SK-N-SH (cell line): ENCODE results near the gene KCNQ2. TPM values are rescaled to one million over a fixed set of nuclear protein-coding genes. Genes with fewer than 3 reads are reported as not detected.

Experiments
- CTCF ChIA-PET: fragments of 300-600, 350-600 bp; formaldehyde crosslinking; extraction: SDS; loops from one replicate; lab custom pipeline; 2021; lab: Yijun Ruan, JAX
- POLR2A ChIA-PET: fragments of 350-600 bp; sonication (Branson Sonifier 250); formaldehyde crosslinking; extraction: SDS; loops from one replicate; lab custom pipeline; 2020; ENCODE audit warnings: antibody characterized with exemption, inconsistent platforms; lab: Yijun Ruan, JAX
- DNase-seq: peaks from one replicate; pipeline ENCODE4 v3.0.0; 2012
- H2AFZ ChIP-seq: fragments of 200-600 bp; sonication (generic); 2 replicates; pipeline ENCODE4 v1.8.1; 2016; ENCODE audit warnings: antibody characterized with exemption, mild to moderate bottlenecking, low read depth
- H3F3A ChIP-seq: fragments of 200-600 bp; sonication (generic); replicated peaks from 2 replicates; pipeline ENCODE3; 2016; ENCODE audit warnings: antibody characterized with exemption, mild to moderate bottlenecking; ENCODE audit not compliant: insufficient read depth
- H3K27ac ChIP-seq, 2 experiments: fragments of 200-500 bp in 1 of 2; fragments of 200-600 bp in 1 of 2; sonication (Bioruptor generic) in 1 of 2; sonication (generic), shearing (Covaris generic) in 1 of 2; 2 replicates each; pipeline versions ENCODE4 v1.5.1 to v1.6.1; 2014 to 2016; ENCODE audit warnings: low read depth in 2 of 2, inconsistent platforms in 1 of 2, low read length in 1 of 2, mild to moderate bottlenecking in 1 of 2, mixed read lengths in 1 of 2
- H3K27me3 ChIP-seq: fragments of 200-600 bp; sonication (generic), shearing (Covaris generic); 2 replicates; pipeline ENCODE4 v1.6.1; 2016; ENCODE audit warnings: mixed run types; ENCODE audit not compliant: insufficient read depth
- H3K36me3 ChIP-seq, 2 experiments: fragments of 200-500 bp in 1 of 2; fragments of 200-600 bp in 1 of 2; sonication (Bioruptor generic) in 1 of 2; sonication (generic) in 1 of 2; replicated peaks in 1 of 2; 2 replicates each; pipeline versions ENCODE3 to v1.5.1; 2014 to 2016; ENCODE audit warnings: low read length in 1 of 2, mild to moderate bottlenecking in 1 of 2; ENCODE audit not compliant: insufficient read depth in 2 of 2, control insufficient read depth in 1 of 2
- H3K4me1 ChIP-seq, 2 experiments: fragments of 200-500 bp in 1 of 2; fragments of 200-600 bp in 1 of 2; sonication (Bioruptor generic) in 1 of 2; sonication (generic), shearing (Covaris generic) in 1 of 2; 2 replicates each; pipeline versions ENCODE4 v1.5.1 to v1.6.1; 2014 to 2016; ENCODE audit warnings: low read depth in 1 of 2, low read length in 1 of 2, mixed run types in 1 of 2; ENCODE audit not compliant: insufficient read depth in 2 of 2, control insufficient read depth in 1 of 2
- H3K4me2 ChIP-seq: fragments of 200-600 bp; sonication (generic), shearing (Covaris generic); 2 replicates; pipeline ENCODE4 v1.6.1; 2017; ENCODE audit warnings: mixed run types
- H3K4me3 ChIP-seq, 2 experiments: fragments of 200-500 bp in 1 of 2; fragments of 200-600 bp in 1 of 2; sonication (Bioruptor generic) in 1 of 2; sonication (generic), shearing (Covaris generic) in 1 of 2; 2 replicates each; pipeline versions ENCODE4 v1.5.1 to v1.8.1; 2014 to 2016; ENCODE audit warnings: low read depth in 2 of 2, inconsistent platforms in 1 of 2, low read length in 1 of 2, mild to moderate bottlenecking in 1 of 2, mixed read lengths in 1 of 2, moderate library complexity in 1 of 2
- H3K79me2 ChIP-seq: fragments of 200-600 bp; sonication (generic); 2 replicates; pipeline ENCODE4 v1.8.1; 2017; ENCODE audit warnings: mild to moderate bottlenecking; ENCODE audit not compliant: insufficient read depth
- H3K9ac ChIP-seq: fragments of 200-600 bp; sonication (generic); 2 replicates; pipeline ENCODE4 v1.6.1; 2017; ENCODE audit warnings: mixed run types
- H3K9me2 ChIP-seq: fragments of 200-600 bp; sonication (generic); 2 replicates; pipeline ENCODE4 v1.6.1; 2017; ENCODE audit warnings: mixed run types
- H3K9me3 ChIP-seq: fragments of 200-600 bp; sonication (generic); 2 replicates; pipeline ENCODE4 v1.6.1; 2017; ENCODE audit warnings: mixed run types, mild to moderate bottlenecking, moderate library complexity
- H4K20me1 ChIP-seq: fragments of 200-600 bp; sonication (generic); 2 replicates; pipeline ENCODE4 v1.6.1; 2017; ENCODE audit warnings: mild to moderate bottlenecking, mixed run types; ENCODE audit not compliant: insufficient read depth
- CHD2 ChIP-seq: fragments of 150-350 bp; IDR thresholded peaks from 2 replicates; pipeline ENCODE4 v1.6.1; 2018; ENCODE audit warnings: low read length; ENCODE audit not compliant: partially characterized antibody
- CTCF ChIP-seq: fragments of 200-600 bp; sonication (generic); IDR thresholded peaks from 2 replicates; pipeline ENCODE4 v1.6.1; 2017; ENCODE audit warnings: antibody characterized with exemption, mild to moderate bottlenecking, moderate library complexity
- EP300 ChIP-seq, 2 experiments: IDR thresholded peaks; 2 replicates each; pipeline versions ENCODE4 v1.4.0 to v1.6.1; 2012; ENCODE audit warnings: borderline replicate concordance in 1 of 2, low read depth in 1 of 2, low read length in 1 of 2
- EZH2phosphoT487 ChIP-seq: fragments of 200-600 bp; sonication (generic); IDR thresholded peaks from 2 replicates; pipeline ENCODE4 v1.6.1; 2017; ENCODE audit warnings: low read depth, mixed run types, mild to moderate bottlenecking, antibody characterized with exemption, moderate library complexity, borderline replicate concordance
- FOXJ3 ChIP-seq: sonication (generic); formaldehyde crosslinking; IDR thresholded peaks from 2 replicates; pipeline ENCODE4 v1.5.1; 2020; ENCODE audit warnings: mild to moderate bottlenecking, missing genetic modification reagents
- FOXM1 ChIP-seq: IDR thresholded peaks from 2 replicates; pipeline ENCODE4 v1.4.0; 2012; ENCODE audit warnings: low read depth, mild to moderate bottlenecking
- GATA2 ChIP-seq: sonication (generic); formaldehyde crosslinking; IDR thresholded peaks from 2 replicates; pipeline ENCODE4 v1.5.0; 2020; ENCODE audit warnings: mild to moderate bottlenecking, missing genetic modification reagents
- IRF3 ChIP-seq: fragments of 150-350 bp; IDR thresholded peaks from 2 replicates; pipeline ENCODE4 v1.6.1; 2016; ENCODE audit warnings: mild to moderate bottlenecking, low read depth, low read length
- JUND ChIP-seq: IDR thresholded peaks from 2 replicates; pipeline ENCODE4 v1.4.0; 2012
- NFIC ChIP-seq: IDR thresholded peaks from 2 replicates; pipeline ENCODE4 v1.4.0; 2012; ENCODE audit warnings: borderline replicate concordance
- POLR2AphosphoS5 ChIP-seq: IDR thresholded peaks from 2 replicates; pipeline ENCODE4 v1.6.1; 2012; ENCODE audit warnings: low read depth, low read length
- RAD21 ChIP-seq: IDR thresholded peaks from 2 replicates; pipeline ENCODE4 v1.6.1; 2012; ENCODE audit warnings: mild to moderate bottlenecking, low read length
- REST ChIP-seq: IDR thresholded peaks from 2 replicates; pipeline ENCODE4 v1.6.1; 2012; ENCODE audit warnings: mild to moderate bottlenecking, low read depth, low read length, moderate library complexity
- RXRA ChIP-seq: IDR thresholded peaks from 2 replicates; pipeline ENCODE4 v1.4.0; 2012; ENCODE audit warnings: low read depth, mild to moderate bottlenecking, borderline replicate concordance
- SIN3A ChIP-seq: IDR thresholded peaks from 2 replicates; pipeline ENCODE4 v1.6.1; 2012; ENCODE audit warnings: low read depth, mild to moderate bottlenecking, low read length, moderate library complexity, borderline replicate concordance
- SMC3 ChIP-seq: IDR thresholded peaks from 2 replicates; pipeline ENCODE4 v1.6.1; 2012; ENCODE audit warnings: low read depth, low read length, improper control_type of control experiment
- TAF1 ChIP-seq: IDR thresholded peaks from 2 replicates; pipeline ENCODE4 v1.6.1; 2012; ENCODE audit warnings: low read depth, mild to moderate bottlenecking, low read length, moderate library complexity, borderline replicate concordance
- TCF12 ChIP-seq: IDR thresholded peaks from 2 replicates; pipeline ENCODE4 v1.4.0; 2012
- USF1 ChIP-seq: IDR thresholded peaks from 2 replicates; pipeline ENCODE4 v1.4.0; 2012; ENCODE audit warnings: low read depth, borderline replicate concordance
- USF2 ChIP-seq: fragments of 150-350 bp; IDR thresholded peaks from 2 replicates; pipeline ENCODE4 v1.6.1; 2017; ENCODE audit warnings: antibody characterized with exemption, low read length, low read depth, borderline replicate concordance
- ZBTB33 ChIP-seq: IDR thresholded peaks from 2 replicates; pipeline ENCODE4 v1.4.0; 2012; ENCODE audit warnings: low read depth, borderline replicate concordance
- WGBS: methylation state at CpG from one replicate; pipeline ENCODE4 v1.1.6; 2017; ENCODE audit warnings: low lambda C conversion rate; 5-methylcytosine and 5-hydroxymethylcytosine counted together
- polyA plus RNA-seq, 3 experiments: library from polyadenylated mRNA; depleted of rRNA; stranded (reverse); fragments of >200 nt; gene quantifications; 2 replicates each; pipeline ENCODE4 v1.2.3, GENCODE V29; 2012

Gene KCNQ2
- polyA plus RNA-seq, 1 of the 3 experiments (the other 2 are of a cell fraction): 3.9 TPM

GRCh38 chr20:63409066-63409833, 63.2 kb downstream of the KCNQ2 start (continued):
- TF ChIP-seq IRF3: no peak

GRCh38 chr20:63408684-63409046, 63.8 kb downstream of the KCNQ2 start:
- TF ChIP-seq POLR2AphosphoS5: no peak
- TF ChIP-seq REST: no peak
- no peak for TF ChIP-seq CTCF
- TF ChIP-seq FOXJ3 (CRISPR knock-in tag): no peak
- TF ChIP-seq SIN3A: no peak
- TF ChIP-seq ZBTB33: no peak
- TF ChIP-seq EZH2phosphoT487: no peak
- no peak for TF ChIP-seq JUND
- no peak for TF ChIP-seq FOXM1
- no peak for TF ChIP-seq USF2
- no peak for TF ChIP-seq SMC3
- TF ChIP-seq RAD21: no peak
- no peak for TF ChIP-seq USF1
- no peak for TF ChIP-seq GATA2 (CRISPR knock-in tag)
- no peak for TF ChIP-seq RXRA
- TF ChIP-seq TAF1: no peak
- no peak for TF ChIP-seq NFIC
- TF ChIP-seq CHD2: no peak
- no peak for TF ChIP-seq EP300 (IDR thresholded peaks at IDR 0.05; ENCODE audit: borderline replicate concordance in 1 of 2, low read depth in 1 of 2, low read length in 1 of 2)
- TF ChIP-seq TCF12: no peak
- TF ChIP-seq, all 33 proteins: peak for 0
- POLR2A ChIA-PET: no interaction called here
- no peak overlapping the region for H3K4me2 ChIP-seq
- H3K4me3 ChIP-seq: no peak overlapping the region
- H3K9ac ChIP-seq: no peak overlapping the region
- no peaks in the 10 kb centered on the region for H3F3A ChIP-seq
- H3K36me3 ChIP-seq: no peaks in the 10 kb centered on the region
- no peaks in the 10 kb centered on the region for H3K9me3 ChIP-seq
- H3K9me2 ChIP-seq: no peaks in the 10 kb centered on the region
- WGBS: 43% methylated on average over 8 of the region's 21 CpGs
- H2AFZ ChIP-seq: no peak overlapping the region
- H4K20me1 ChIP-seq: no peaks in the 10 kb centered on the region
- DNase-seq: no peak
- H3K79me2 ChIP-seq: no peaks in the 10 kb centered on the region
- CTCF ChIA-PET: interaction anchor here (1.8 kb wide), 1 partner anchor 99 kb away, joined by 7 read pairs; no protein-coding TSS in a partner anchor
- H3K27me3 ChIP-seq: no peaks in the 10 kb centered on the region
- no peak overlapping the region for H3K27ac ChIP-seq
- H3K4me1 ChIP-seq: peaks cover 0 to 17% of the 10 kb centered on the region in 2 experiments; a peak in 1 of 4 replicates
